NCI-H146 treated with DMSO at 0.1 percent for 48 hours (cell line): ENCODE data around the gene GPR31.
"Not testable (repeated sequence)": the region's sequence is repeated elsewhere in the genome, so short reads cannot be mapped to it uniquely, and the experiment has no call there.

Experiments used
- DNase-seq: peaks from one replicate; lab custom pipeline; 2025; ENCODE audit not compliant: unreplicated experiment; lab: John Stamatoyannopoulos, UW

GPR31 gene

DNA sequence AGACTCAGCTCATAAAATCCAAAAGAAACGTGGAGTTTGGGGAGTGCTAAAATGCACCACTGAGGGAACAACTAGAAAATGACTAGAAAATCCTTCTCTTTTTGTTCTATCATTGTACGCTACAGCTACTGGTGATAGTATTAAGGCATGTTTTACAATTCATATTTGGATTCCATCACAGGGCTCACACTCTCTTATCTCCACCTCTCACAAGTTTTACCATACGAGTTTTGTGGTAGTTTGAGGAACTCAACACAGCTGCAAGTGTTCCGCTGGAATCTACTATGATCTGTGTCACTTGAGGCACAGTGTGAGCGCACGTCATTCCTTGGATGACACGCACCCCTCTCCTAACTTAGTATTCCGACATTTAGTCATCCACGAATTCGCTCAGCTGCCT is 9.9 kb upstream of the GPR31 start:
- not testable (repeated sequence) for DNase-seq

DNA sequence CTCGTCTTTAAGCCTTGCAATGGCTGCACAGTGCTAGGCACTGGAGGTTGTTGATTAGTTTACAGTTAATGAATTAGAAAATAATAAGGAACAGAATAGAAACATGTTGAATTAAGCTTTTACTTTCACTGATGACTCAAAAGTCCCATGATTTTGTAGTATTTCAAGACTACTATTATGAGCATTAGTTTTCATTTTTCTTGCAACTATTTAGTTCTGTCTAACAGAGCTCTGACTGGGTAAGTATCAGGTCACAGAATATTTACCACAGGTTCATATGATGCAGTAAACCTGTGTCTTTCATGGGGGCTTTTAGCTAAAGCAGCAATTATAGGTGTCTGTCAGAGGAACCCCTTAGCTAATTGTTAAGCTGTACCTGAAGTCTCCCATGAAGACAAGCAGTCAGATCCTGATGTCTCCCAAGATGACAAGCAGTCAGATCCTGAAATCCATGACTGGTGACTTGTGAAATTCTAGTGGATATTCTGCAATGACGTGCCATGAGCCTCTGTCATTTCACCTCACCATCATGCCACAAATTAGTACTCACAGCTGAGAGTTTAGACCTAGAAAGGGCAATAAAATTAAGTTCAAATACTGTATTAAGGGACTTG is 8.2 kb upstream of the GPR31 start:
- DNase-seq: no peak

DNA sequence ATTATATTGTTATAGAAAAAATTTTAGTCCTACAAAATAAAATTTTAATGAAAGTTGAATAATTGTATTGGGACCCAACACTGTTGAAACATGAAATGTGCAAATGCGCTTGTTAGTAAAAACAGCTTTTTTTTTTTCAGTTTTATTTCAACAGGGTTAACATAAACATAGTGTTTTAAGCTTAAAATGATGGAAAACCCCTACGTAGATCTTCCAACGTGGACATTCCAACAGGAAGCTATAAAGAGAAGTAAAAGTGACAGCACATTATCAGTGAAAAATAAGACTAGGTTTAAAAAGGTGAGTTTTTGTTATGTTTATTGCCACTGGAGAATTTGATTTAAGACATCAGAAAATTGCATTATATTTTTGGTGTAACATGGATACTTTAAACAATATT is 6.5 kb upstream of the GPR31 start:
- no peak for DNase-seq

DNA sequence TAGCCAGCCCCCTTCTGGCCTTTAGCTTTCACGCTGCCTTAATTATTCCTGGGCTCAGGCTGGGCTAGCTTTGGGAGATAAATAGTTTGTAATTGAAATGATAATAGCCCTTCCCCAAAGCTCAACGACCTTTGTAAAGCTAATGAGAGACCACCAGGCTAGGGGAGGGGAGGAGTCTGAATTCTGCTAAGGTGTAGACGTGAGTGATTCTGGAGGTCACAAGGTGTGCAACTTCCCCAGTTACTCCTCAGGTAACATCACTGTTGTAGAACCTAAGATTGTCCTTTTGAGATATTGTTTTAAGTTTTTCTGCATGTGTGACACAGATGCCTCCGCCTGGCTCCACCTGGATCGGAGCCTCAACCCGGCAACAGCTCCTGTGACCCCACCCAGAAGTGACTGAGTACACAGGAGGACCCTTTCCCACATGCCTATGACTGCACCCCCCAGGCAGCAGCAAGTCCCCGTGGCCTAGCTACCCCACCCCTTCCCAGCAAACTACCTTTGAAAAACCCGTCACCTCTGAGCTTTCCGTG is 5.8 kb upstream of the GPR31 start:
- DNase-seq: no peak

DNA sequence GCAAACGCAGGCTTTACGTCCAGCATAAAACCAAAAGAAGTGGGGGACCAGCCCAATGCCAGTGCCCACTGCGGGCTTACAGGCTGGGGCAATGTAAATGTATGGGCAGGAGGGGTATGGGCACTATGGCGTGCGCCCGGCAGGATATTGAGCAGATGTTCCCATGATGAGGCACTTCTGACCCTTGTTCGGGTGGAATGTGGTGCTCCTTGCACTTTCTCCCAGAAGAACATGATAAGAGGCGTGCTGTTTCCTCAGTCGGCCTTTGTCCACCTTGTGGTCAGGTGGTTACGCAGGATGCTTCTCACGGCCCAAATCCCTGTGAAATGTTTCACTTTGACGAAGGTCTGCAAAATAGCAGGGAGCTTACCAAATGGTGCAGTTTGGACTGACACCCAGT is 4.8 kb upstream of the GPR31 start:
- no peak for DNase-seq

DNA sequence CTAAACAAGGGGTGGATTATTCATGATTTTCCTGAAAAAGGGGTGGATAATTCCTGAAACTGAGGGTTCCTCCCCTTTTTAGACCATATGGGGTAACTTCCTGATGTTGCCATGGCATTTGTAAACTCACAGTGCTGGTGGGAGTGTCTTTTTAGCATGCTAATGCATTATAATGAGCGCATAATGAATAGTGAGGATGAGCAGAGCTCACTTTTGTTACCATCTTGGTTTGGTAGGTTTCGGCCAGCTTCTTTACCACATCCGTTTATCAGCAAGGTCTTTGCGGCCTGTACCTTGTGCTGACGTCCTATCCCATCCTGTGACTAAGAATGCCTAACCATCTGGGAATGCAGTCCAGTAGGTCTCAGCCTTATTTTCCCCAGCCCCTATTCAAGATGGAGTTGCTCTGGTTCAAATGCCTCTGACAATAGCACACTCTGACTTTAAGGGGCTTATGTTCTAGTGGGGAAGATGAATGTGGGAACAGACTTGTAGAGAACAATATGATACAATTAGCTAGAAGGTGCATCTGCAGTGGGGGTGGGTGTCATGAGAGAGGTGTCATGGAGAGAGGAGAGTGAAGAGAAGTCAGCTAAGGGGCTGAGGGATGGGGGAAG is 4.2 kb upstream of the GPR31 start:
- no peak for DNase-seq

DNA sequence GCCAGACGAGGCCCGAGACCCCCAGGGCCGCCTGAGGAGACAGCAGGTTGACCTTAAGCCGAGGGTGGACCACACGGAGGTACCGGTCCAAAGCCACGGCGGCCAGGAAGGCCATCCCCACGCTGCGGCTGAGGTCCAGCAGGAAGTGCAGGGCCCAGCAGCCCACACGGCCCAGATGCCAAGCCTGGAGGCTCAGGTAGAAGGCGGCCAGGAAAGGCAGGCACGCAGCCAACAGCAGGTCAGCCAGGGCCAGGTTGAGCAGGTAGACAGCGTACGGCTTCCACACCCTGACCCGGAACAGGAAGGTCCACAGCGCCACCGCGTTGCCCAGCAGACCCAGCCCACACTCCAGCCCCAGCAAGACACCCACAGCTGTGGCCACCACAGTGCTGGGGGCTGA is 366 bp downstream of the GPR31 start:
- no peak for DNase-seq

DNA sequence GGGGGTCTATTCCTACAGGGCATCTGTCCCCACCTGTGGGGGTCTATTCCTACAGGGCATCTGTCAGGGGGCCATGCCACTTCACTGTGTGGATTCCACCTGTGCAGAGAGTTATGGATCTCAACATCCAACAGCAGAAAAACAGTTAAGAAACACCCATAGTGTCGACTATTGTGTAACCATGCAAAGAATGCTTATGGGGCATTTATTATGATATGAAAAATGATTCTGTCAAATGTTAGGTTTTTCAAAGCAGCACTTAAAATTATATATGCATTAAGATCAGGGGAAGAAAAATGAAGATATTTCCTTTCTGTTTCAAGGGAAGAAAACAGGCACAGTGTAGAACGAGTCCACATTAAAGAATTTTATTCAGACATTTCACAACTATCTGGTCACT is 2.9 kb downstream of the GPR31 start:
- DNase-seq: no peak

DNA sequence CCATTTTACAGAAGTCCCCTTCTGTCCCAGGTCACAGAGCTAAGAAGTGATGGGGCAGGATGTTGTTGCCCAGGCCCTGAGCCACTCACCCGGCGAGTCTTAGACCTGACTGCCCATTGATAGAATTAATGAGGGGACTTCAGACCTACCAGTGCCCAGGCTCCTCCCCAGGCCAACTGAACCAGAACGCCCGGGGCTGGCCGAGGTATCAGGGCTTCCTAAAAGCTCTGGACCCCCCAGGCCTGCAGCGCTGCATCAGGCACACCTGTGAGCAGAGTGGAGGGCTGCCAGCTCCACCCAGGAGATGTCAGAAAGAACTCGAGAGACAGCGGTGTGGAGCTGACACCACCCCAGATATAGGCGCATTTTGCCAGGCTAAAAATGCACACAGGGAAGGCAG is 3.5 kb downstream of the GPR31 start:
- no peak for DNase-seq

DNA sequence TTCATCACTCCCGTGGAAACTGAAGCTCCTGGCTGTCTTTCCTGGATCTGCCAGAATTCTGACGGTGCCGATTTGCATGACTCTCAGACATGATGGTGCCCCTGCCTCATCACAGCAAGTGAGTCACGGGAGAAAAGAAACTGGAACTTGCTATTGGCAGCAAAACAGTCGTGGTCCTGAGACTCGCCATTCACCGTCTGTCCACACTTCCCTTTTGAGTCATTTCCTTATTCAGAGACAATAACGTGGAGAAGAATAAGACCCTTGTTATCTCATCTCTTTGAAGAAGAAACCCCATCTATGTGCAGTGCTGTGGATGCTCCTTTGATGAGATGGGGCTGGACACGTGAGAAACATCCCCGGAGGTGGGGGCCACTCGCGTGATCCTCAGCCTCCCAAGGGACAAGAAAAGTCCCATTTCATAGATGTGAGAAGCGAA is 4.2 kb downstream of the GPR31 start:
- DNase-seq: no peak

DNA sequence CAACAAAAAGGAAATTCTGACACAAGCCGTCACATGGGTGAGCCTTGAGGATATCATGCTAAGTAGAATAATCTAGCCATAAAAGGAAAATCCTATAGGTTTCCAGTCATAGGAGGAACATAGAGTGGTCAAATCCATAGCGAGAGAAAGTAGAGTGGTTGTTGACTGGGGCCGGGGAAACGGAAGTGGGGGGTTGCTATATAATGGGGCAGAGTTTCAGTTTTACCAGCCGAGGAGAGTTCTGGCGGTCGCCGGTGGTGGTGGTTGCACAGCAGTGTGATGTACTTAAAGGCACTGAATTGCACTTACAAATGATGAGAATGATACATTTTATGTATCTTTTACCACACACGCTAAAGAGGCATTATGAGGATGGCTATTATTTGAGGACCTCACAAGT is 4.9 kb downstream of the GPR31 start:
- DNase-seq: no peak

DNA sequence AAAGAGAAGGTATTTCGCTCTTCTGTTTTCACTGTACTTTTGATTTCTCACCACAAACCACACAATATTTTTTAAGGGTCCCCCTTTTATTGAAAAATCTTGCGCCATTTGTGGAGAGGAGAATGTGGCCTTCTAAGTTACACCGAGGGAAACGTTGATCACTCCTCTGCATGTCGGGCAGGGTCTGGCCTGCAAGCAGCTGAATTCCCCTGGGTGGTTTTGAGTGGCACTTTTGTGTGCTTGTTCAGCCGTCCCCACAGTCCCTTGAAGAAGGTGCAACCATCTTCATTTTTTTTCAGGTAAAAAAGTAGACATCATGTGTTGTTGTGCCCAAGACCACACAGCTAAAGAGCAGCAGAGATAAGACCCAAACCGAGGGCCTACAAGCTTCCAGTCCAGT is 6.1 kb downstream of the GPR31 start:
- no peak for DNase-seq

DNA sequence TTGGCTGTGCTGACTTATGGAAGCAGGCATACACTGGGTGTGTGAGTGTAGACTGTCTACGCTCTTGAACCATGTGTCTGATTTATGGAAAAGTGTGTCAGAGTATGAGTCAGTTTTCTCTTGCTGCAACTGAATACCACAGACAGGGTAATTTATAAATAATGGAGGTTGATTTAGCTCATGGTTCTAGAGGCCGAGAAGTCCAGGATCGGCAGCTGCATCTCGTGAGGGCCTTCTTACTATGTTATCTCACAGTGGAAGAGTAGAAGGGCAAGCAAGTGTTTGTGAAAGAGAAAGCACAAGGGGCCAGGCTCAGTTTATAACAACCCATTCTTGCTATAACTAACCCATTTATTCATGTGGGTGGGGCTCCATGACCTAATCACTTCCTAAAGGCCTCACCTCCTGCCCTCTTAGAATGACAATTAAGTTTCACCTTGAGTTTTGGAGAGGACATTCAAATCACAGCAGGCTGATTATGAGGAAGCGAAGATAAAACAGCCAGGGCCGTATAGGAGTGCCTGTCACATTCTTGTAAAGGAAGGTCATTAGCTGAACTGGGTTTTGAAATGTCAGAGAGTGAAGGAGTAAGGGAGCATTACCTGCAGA is 6.7 kb downstream of the GPR31 start:
- no peak for DNase-seq

DNA sequence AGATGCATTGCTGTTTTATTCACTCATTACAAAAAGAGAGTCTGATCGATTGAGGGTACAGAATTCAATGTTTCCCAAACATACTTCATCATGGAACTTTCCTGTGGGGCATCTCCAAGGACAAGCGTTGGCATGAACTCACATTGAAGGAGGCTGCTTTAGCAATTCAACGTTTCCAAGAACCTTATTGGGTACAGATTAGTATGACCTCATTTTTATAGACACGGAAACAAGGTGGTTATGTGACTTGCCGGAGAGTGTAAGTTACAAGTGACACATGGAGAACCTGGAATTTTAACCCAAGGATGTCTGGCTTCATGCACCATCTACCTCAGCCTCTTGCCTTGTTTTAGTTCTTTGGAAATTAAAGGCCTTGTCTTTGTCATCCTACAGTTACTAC is 8.8 kb downstream of the GPR31 start:
- no peak for DNase-seq

DNA sequence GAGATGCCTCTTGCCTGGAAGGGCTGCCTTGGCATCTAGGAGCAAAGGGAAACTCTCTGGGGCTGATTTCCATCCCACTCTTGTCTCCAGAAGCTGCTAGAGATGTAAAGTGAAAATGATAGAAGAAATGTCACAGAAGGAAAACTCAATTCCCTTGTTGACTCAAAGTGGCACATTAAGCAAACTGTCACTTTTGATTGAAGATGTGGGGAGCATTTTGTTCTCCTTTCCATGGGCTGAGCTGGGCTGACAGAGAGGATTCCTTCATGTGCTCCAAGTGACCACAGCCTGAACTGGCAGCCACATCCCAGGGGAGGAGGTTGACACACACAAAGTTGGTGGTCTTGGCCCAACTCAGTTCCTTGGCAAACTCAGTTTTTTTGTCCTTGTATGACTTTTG is 9.8 kb downstream of the GPR31 start:
- DNase-seq: no peak

DNA sequence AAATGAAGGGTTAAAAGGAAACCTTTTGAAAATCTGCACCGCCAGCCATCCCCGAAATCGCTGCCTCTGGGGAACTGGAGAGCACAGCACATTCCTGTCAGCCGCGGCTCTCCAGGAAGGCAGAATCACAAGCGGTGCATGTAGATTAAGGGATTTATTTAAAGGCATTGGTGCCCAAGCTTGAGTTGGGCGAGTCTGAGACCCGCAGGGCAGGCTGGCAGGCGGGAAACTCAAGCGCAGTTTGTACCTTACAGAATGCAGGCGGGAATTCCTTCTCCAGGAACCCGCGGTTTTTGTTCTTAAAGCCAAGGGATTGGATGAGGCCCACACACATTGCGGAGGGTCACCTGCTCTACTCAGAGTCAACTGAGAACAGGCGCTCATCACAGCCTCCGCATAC is 10.8 kb downstream of the GPR31 start:
- no peak for DNase-seq

DNA sequence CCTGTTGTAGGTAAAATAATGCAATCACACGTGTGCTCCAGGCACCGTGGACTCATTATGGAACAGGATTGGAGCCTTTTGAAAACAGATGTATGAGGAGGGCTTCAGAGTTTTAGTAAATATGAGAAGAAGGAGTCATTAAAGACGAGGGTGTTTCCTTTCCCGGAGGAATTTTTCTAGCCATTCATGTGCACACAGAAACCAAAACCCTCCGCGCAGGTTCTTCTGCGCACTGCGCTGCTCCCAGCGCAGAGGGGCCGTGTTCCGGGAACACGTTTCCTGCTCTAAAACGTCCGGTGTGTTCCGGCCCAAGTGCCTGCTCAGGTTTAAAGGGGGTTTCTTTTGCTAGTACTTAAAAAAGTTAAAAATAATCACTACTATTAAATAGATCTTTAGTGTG is 11.6 kb downstream of the GPR31 start:
- DNase-seq: no peak

DNA sequence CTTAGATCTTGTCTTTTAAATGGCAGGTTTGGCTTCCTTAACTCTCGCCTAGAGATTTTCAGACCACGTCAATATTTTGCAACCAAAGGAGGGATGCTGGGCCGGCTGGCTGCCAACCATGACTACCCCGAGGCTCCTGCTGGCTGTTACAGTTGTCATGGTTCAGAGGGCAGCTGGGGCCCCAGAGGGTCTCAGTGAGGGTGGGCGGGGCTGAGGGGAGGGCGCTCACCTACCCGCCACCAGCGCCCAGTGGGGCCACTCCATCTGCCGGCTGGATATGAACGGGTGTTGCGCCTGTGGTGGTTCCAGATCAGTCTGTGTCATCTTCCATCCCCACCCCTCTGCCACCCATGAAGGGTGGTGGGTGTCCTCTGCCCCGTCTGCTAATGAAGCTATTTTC is 12.3 kb downstream of the GPR31 start:
- DNase-seq: no peak

DNA sequence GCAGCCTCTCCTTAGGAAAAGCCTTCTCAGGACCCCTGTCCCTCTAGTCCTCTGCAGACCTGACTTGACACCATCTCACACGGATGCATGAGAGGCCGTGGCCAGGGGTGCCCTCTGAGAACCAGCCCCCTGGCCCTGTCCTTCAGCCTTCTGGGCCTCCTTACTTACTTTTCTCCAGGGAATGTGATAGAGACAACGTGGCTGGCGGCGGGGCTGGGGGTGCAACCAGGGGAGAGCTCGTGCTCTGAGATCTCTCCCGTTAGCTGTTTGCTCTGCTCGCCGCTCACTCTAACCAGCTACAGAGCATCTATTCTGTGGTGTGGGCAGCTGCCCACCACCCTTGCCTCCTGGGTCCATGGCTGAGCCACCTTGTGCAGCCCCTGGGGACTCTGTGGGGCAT is 14.7 kb downstream of the GPR31 start:
- no peak for DNase-seq

DNA sequence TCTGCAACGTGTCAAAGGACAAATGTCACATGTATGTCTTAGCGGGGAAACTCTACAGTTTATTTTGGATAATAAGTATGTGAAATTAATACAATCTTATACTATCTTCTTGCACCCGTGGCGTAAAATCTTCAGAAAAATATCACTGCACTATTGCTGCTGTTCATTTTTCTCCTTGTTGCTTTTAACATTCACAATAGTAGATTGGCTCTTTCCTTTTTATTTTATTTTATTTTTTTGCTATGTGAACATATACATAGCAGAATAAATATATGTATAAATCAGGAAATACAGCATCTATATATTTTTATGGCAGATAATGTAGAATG is 15.4 kb downstream of the GPR31 start:
- DNase-seq: no peak

DNA sequence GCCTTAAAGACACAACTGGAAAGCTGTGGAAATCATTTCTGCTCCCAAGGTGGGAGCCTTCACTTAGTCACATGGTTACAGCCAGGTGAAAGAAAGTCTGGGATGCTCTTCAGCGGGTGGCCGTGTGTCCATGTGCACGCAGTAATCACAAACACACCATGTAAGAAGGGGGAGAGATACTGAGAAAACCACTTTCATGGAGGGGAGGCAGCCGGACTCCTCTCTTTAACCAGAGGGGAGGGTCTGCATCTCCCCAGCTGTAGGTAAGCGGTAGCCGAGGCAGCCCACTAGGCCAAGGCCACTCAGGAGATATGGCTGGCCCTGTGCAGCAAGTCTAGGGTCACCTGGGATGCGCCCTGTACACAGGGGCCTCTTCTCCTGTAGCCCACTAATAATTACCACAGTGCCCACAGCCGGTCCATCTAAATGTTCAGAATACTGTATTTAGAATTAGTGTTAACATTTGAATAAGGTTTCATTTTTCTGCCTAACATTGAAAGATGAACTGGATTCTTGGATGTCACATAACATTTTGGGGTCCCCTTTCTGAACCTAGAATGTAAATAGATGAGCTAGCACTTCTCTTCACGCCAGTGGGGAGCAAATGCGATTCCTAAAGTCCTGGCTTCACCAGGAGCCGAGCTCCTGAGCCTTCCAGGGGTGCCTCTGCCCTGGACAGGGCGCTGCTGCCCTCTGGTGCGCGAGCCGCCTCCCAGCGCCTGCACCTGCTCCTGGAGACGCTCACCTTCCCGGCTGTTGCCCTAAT is 15.9 kb downstream of the GPR31 start:
- DNase-seq: no peak
